GM10266 (cell line): Measurements from ENCODE around the gene KSR1.

ENCODE experiments used
- DNase-seq: peaks from one replicate; pipeline ENCODE4 v3.0.0; 2012; ENCODE audit errors: extremely low spot score
- CTCF ChIP-seq: IDR thresholded peaks from 2 replicates; pipeline ENCODE4 v1.5.1; 2012; ENCODE audit warnings: mild to moderate bottlenecking, low read depth; ENCODE audit not compliant: control insufficient read depth, insufficient read depth; ENCODE audit errors: missing control alignments

The KSR1 gene

DNA sequence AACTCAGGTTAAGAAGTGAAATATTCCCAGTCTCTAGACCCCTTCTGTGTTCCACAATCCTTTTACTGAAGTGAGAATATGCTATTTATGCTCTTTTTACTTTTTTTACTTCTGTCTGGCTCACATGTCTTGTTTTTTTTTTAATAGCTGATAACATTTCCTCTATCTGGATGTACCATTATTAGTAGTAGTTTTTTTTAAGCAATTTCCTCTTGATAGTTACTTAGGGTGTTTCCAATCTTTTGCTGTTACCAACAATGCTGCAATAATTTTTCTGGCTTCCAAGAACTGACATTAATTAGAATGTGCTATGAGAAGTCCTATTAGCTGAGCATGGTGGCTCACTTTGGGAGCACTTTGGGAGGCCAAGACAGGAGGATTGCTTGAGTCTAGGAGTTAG, 32.0 kb downstream of the KSR1 start:
- no peak for DNase-seq
- no peak for TF ChIP-seq CTCF

GRCh38 chr17:27489045-27489715, 32.9 kb downstream of the KSR1 start:
- TF ChIP-seq CTCF = no peak
- DNase-seq = no peak

DNA sequence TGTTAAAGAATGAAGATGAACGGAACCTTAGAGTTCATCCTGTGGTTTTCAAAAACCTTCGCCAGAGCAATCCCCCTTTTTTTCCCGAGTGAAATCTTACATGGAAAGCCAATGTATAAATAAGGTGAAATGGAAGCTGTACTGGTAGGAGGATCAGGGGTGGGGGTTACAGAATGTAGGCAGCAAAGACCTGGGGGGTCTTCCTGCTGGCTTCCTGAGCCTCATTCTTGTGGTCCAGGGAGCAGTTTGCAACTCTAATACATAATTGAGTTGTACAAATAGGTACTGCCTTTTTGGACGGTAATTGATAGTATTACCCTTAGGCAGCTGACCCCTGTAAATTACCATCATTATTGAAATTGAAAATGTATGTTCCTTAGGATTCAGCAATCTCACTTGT, 34.1 kb downstream of the KSR1 start:
- no peak for DNase-seq
- TF ChIP-seq CTCF = no peak

- TF ChIP-seq CTCF = no peak
- DNase-seq = no peak
These were observed 35.5 kb downstream of the KSR1 start for GRCh38 chr17:27491713-27492190.

DNA sequence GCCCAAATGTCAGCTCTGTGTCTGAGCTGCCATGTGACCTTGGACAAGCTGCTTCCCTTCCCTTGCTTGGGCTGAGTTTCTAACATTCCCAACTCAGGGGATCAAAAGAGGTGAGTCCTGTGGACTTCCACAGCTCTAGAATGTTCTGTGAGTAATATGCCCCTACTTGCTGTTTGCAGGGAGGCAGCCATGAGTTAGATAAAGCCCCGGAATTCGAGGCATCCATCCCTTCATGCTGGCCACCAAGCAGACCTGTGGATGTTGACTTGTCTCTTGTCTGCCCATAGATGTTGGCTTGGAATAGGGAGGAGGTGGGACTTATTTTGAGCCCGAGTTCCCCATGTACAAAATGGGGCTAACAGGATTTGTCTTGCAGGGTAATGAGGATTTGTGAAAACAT, 36.2 kb downstream of the KSR1 start:
- no peak for TF ChIP-seq CTCF

GRCh38 chr17:27493088-27493487, 36.8 kb downstream of the KSR1 start:
- no peak for DNase-seq
- no peak for TF ChIP-seq CTCF

More for the DNA sequence above, 36.2 kb downstream of the KSR1 start:
- DNase-seq = no peak

- TF ChIP-seq CTCF = peak; percentile 26
- DNase-seq = no peak
These were observed 38.2 kb downstream of the KSR1 start for GRCh38 chr17:27494192-27495091.
